ENCODE data around the gene NTSR2.

DNA sequence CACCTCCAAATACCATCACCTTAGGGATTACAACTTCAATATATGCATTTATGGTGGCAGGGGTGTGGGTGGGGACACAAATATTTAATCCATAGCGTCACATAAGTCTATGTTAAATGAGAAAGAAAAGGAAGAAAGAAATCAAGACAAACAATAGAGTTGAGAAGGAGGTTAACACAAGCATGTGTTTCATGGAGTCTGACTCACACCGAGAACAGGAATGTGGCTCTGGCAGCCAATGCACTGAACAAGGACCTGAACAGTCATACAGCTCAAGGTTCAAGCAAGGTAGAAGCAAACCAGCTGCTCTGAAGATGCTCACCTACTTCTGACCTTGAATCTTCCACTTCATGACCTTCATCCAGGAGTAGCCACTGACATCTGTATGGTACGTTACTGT, 40.2 kb upstream of the NTSR2 start:
- TF ChIP-seq, protein P1, sequence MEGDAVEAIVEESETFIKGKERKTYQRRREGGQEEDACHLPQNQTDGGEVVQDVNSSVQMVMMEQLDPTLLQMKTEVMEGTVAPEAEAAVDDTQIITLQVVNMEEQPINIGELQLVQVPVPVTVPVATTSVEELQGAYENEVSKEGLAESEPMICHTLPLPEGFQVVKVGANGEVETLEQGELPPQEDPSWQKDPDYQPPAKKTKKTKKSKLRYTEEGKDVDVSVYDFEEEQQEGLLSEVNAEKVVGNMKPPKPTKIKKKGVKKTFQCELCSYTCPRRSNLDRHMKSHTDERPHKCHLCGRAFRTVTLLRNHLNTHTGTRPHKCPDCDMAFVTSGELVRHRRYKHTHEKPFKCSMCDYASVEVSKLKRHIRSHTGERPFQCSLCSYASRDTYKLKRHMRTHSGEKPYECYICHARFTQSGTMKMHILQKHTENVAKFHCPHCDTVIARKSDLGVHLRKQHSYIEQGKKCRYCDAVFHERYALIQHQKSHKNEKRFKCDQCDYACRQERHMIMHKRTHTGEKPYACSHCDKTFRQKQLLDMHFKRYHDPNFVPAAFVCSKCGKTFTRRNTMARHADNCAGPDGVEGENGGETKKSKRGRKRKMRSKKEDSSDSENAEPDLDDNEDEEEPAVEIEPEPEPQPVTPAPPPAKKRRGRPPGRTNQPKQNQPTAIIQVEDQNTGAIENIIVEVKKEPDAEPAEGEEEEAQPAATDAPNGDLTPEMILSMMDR (conservative IDR thresholded peaks at IDR 0.05; ENCODE audit: low read length) = no peak
- TF ChIP-seq EZH2phosphoT487 (IDR thresholded peaks at IDR 0.05; ENCODE audit: borderline replicate concordance, low read depth, low read length) = no peak

Data from OCI-LY7 (cell line).